A673 (cell line): Measurements from ENCODE around the gene FGF14.

Experiments
- CTCF ChIP-seq: fragments of 300-800, 200-600 bp; sonication (generic); conservative IDR thresholded peaks from 2 replicates; pipeline ENCODE4 v1.5.1; 2017; ENCODE audit warnings: low read depth, mild to moderate bottlenecking, antibody characterized with exemption, low read length, moderate library complexity, mixed read lengths
- EZH2 ChIP-seq: fragments of 200-600 bp; sonication (generic); IDR thresholded peaks from 2 replicates; pipeline ENCODE4 v1.6.1; 2017; ENCODE audit warnings: borderline replicate concordance, low read depth, mild to moderate bottlenecking, mixed read lengths, antibody characterized with exemption, low read length; ENCODE audit not compliant: poor library complexity, severe bottlenecking

- TF ChIP-seq CTCF, result peak; percentile 60
- peak; percentile 36 for TF ChIP-seq EZH2
Observed at GRCh38 chr13:101916108-101916774, 485.6 kb downstream of the FGF14 start.
